ENCODE measurements around the gene BNC2.

Gene BNC2

DNA sequence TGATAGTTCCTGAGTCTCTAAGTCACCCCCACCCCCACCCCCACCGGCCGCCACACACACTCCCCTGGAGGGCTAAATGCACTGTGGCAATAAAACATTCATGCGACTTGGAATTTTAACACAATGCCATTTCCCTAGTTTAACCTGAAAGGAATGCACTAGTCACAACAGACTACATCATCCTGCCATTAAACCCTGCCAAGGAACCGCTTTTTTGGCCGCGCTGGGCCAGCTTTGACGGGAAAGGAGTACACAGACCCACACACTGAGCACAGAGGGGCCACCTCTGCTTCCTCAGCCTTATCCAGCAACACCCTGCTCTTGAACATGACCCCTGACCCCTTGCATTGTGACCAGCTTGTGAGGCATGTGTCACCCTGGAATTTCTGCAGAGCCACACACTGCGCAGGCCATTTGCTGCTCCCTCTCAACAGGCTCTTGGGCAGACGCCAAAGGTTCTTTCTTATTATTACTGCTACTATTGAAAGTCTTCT lies 165.3 kb downstream of the BNC2 start:
- DNase-seq: peak; percentile 46 to 60

DNA sequence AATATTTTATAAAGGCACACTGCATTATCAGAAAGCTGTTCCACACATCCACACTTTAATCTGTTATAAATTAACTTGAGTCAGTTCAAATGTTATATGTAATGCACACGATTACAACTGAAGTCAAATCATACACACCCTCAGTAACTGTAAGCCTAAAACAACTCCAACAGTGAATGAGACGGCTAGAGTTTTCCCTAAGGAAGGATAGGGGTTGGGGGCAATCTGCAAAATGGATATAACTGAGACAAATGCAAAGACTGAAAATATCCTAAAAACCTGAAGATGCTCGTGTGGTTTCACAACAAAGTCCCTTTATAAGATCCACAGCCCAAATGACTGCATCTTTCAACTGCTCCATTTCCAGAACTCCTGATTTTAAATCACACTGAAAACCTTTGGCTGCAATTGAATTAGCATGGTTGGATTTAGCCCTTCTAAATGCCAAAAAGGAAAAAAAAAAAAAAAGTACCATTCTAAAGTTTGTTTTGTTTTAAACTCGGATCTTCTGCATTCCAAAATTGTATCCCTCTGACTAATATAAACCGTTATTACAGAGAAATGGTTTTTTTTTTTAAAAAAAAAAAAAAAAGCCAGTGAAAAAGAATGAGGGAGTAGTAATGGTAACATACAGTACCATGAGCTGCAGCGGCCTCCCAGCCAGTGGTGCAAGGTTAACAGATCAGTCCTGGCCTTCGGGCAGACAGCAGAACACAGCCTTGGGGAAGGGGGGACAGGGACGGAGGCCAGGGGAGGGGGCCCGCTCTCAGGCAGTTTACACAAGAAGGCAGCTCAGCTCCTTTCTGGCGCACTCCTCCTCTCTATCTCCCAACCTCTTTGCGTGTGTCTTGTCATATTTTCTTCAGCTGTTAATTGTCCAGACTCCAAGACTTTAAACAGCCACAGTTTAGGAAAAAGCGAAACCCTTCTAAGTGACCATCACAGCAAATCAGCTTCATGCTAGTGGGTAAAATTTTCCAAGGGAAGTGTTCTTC lies 166.1 kb downstream of the BNC2 start:
- DNase-seq: peak in 1 of 2 experiments; percentile 56

DNA sequence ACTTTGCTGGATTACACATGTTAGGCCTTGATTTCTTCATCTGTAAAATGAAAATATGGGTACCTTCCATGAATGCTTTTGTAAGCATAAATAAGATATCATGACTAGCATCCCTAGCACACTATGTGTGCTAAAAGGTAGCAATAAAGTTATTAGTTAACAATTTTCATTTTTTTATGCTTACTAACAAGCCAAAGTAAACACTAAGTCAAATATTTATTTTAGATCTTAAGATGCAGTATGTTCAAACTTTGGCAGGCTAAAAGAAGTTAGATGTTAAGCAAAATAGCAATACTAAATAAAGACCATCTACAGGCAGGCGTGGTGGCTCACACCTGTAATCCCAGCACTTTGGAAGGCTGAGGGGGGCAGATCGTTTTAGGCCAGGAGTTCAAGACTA lies 169.1 kb downstream of the BNC2 start:
- no peak for DNase-seq

DNA sequence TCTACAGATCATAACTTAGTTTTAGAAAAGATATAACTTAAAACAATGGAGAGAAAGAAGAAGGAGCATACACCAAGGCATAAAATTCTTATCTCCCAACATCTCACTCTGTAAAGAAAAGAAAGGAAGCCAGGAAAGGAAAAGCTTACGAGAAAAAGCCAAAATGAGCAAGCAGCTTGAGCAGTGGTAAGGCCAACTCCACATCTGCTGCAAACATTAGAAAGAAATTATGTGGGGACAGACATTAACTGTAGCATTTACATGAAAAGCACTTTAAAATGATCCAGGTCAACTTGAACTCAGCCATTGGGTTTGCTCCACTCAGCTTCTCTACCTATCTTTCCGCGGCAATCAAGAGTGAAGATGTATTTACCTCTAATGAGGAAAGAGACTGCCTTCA lies 176.9 kb downstream of the BNC2 start:
- DNase-seq: no peak

DNA sequence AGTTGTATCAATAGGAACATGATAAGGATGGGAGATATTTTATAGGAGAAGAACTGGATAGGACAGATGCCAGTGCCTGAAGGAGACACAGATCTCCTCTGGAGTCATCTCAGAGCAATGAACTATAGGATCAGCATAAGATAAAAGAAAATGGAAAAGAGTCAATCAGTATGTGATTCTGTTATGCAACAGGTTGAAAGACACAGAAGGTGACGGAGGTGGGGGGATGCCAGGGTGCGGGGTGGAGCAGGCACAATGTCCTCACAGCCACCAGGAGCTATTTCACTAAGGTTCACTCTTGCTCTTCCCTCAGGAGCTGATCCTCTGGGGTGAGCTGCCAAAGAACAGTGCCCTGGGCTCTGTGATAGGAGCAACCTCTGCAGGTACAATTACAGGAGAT lies 179.8 kb downstream of the BNC2 start:
- DNase-seq: no peak

DNA sequence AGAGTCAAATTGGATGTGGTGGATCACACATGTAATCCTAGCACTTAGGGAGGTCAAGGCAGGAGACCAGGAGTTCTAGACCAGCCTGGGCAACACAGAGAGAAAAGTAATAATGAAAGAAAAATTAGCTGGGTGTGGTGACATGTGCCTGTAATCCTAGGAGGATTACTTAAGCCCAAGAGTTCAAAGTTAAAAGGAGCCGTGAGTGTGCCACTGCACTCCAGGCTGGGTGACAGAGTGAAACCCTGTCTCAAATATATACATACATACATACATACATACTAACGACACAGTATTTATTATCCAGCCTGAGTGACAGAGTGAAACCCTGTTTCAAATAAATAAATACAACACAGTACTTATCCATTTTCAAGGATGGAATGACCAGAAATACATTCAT lies 180.3 kb downstream of the BNC2 start:
- DNase-seq: no peak

DNA sequence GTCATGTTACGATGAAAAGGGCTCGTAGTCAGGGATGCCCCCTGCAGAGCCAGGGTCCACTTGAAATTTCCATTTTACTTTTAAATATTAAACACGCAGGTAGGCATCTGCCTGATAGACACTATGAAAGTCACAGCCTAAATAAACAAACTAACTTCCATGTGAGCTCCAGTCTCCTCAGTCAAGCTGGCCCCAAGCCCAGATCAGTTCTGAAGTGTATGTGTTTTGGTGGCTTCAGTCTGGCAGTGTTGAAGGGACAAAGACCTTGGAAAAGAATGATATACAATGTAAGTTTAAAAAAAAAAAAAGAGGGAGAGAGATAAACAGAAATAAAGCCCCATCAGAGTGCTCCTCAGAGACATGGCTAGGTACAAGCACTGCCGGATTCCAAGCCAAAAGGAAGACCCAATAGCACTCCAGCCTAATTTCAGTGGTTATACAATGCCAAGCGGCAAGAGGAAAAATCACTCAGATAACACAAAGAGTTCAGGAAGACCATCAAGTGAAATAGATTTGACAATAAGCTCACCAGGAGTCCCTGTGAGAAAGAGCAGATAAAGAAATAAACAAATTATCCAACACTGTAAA lies 181.0 kb downstream of the BNC2 start:
- DNase-seq: peak in 1 of 2 experiments; percentile 42

DNA sequence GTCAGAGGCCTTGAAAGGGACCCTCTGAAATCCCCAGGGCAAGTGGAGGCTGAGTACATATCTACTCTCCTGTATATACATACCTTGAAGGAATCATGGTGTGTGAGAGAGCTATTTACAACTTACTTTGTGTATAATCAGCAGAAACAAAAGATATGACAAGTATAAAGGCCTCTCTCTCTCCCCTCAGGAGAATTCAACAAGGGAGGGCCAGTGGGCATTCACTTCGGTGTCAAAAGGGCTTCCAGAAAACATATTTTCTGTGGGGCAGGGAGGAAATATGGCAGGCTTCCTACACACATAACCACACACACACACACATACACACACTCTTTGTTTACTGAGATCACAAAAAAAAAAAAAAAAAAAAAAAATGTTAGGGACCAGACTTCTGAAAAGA lies 181.7 kb downstream of the BNC2 start:
- no peak for DNase-seq

DNA sequence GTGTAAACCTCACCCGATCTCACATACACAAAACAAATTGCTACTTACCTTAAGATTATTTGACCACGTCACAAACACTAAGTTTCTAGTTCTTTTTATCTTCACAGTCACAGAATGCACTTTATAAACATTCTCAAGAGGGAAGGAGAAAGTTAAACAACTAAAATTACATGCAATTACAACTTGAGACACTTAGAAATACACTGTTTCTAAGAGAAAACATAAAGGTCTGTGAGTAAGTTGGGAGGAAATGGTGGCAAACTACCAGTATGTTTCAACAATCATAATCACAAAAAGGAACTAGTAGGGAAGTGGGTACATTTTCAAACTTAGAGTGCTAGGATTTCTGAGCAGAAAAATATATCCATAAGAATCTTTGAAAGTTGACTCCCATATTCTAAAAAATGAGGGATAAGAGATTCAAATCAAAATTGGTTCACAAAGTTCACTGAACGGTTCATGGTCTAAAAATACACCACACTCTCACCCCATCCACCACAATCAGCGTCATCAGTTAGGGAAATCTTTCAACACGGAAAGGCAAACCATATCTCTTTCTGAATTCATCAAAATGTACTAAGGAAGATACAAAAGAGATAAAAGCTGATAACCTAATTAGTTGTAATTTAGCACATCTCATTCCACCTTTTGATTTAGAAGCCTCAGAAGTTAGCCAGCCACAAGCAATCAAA lies 182.6 kb downstream of the BNC2 start:
- no peak for DNase-seq

DNA sequence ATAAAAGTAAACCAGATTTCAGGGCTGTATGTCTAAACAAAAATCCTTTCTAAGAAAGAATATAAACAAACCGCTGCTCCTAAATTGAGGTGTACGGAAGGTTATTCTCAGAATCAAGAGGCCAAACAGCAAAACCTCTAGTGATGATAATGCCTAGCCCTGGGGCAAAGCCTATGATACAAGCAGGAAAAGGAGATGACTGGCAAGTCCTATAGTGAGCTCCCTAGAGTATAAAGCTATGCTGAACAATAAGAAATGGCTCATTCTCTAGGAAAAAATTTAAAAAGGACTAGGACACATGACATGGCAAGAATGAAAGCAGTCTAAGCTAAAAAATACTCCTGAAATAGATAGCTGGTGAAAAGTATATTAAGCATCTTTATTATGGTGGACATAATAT lies 187.1 kb downstream of the BNC2 start:
- no peak for DNase-seq

DNA sequence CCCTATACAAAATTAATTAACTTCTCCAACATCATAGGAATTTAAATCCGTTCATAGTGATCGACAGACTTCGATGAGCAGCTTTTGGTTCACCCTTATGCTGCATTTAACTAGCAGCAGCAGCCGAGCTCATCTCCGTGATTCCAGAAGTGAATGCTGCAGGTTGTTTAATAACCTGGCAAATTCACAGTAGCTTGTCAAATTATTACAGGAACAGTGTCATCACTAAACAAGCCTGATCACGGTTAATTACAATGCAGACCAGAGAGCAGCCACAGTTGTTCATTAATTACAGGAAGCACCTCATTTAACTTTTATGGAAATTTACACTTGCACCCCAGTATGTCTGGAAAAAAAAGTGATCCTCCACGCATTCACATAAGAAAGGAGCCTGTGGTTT lies 188.2 kb downstream of the BNC2 start:
- no peak for DNase-seq

DNA sequence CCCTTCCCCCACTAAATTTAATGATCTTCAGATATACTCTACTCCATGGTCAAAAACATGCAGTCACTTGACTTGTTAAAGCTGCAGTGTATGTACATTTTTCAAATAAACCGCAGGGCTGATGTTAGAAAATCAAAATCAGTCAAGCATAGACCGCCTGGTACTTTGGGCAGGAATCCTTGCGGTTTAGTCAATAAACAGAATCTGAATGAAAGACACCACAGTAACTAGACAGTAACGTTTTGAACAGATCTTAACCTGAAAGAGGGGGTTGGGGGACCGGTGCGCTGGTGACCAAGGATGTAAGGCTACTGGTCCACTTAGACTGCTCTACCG lies 188.8 kb downstream of the BNC2 start:
- DNase-seq: no peak

DNA sequence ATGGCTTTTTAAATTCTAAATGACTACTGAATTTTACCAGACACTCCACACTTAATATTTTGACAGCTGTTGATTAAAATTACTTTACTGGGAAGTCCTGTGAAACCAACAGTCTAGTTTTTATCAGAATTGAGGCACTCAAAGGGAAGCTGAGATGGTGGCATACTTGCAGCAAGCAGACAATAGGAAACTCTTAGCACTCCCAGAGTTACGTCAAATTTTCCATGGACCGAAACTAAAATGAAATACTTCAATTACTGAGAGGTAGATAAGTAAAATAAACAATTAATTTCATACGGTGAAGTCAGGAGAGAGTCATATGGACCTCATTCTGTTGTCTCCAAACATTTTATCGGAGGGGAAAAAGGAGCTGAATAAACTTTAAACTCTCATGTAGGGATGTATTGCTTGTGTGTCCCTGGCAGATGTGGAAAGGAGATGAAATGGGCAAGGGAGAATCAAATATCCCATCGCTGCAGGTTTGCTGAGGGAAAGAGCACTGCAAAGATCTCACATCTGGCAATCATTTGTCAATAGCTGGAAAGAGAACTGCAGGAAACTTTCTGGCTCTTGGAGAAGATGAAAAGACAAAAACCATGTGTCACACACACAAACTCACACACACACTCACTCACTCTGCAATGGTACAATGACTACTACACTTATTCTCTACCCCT lies 189.4 kb downstream of the BNC2 start:
- DNase-seq: no peak

DNA sequence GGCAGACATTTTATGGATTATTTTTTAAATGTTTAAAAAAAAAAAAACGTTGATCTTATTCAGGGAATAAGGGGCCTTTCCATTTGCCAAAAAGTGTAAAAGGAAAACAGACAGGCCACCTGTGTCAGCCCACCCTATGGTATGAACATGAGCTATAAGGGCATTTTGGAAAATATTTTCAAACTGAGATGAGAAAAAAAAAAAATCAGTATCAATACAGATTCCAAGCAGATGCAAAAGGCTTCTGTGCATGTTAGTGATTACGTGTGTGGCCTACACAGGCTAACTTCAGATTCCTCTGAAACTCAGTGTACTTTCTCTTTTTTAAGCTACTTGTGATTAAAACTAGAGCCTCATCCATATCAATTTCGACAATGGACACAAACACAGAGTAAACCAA lies 189.9 kb downstream of the BNC2 start:
- DNase-seq: no peak

DNA sequence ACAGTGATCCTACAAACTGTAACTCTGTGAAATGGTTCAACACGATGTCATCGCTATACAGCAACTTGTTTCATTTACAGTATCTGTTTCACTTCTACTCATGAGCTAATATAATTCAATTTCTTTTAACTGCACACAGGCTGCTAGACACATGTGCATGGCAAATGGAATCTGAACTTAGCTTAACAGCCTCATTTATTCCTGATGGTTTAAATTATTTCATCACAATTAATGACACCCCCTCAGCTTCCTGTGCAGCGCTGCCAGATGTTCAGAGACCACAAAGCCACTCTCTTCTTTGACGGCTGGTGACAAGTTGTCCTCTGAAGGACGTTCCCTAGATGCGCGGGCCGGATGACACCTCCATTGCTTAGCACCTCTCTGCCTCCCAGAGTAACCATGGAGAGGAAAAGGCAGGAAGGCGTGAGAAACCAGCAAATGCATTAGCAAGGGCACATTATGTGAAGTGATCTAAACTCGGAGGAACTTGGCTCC lies 191.1 kb downstream of the BNC2 start:
- DNase-seq: no peak

DNA sequence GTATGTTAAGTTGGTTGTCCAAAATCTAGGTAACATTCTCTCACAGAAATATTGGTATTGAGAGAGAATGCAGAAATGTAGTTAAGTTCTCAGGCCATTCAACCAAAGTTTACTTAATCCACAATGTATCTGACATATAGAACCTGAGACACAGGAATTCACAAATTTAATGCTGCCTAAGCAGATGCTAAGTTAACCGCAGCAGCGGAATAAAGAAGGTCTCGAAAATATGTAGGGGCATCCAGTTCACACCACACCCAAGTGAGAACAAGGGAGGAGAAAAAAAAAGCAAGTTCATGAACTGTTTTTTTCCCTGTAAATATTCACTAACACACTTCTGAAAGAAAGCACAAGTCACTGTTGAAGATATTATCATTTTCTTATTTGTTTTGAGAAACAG lies 194.0 kb downstream of the BNC2 start:
- DNase-seq: no peak

DNA sequence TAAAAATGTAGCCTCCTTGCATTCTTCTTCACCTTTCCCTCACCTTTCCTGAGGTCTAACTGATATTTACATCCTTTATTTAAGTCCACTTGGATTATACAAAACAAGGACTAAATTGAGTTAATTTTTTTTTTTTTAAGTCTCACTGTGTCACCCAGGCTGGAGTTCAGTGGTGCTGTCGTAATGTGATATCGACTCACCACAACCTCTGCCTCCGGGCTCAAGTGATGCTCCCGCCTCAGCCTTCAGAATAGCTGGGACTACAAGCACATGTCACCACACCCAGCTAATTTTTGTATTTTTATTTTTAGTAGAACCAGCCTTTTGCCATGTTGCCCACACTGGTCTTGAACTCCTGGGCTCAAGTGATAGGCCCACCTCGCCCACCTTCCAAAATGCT lies 195.3 kb downstream of the BNC2 start:
- DNase-seq: no peak

DNA sequence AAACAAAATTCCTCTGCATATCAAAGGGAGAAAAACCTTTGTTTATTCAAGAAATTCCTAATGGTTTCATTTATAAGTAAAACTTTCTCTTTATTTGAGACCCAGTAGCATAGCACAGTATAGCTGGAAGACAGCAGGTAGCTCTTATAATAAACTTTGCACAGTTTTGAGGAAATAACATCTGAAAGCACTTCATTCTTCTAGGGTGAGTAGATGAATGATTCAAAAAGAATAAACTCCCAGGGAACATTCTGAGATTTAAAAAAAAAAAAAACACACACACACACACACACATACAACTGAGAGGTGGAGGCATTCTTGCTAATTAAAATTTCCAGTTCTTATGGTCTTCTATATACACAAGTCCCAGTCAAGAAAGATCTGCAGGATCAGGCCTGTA lies 197.3 kb downstream of the BNC2 start:
- no peak for DNase-seq

DNA sequence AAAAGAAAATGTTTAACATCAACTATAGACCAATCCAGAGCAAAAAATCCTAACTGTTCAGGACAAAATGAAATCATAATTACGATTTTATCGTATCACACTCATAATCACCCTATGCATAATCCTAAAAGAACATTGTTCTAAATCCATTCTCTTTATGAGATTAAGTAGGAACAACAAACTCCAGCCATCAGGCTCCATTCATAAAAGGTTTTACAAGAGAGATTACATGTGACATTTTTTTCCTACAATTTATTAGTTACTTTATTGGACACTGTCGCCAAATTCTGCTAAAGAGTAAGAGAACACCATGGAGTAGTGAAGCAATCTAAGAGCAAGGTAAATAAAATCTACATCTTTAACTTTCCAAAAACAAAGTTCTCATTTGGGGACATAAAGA lies 198.0 kb downstream of the BNC2 start:
- DNase-seq: no peak

DNA sequence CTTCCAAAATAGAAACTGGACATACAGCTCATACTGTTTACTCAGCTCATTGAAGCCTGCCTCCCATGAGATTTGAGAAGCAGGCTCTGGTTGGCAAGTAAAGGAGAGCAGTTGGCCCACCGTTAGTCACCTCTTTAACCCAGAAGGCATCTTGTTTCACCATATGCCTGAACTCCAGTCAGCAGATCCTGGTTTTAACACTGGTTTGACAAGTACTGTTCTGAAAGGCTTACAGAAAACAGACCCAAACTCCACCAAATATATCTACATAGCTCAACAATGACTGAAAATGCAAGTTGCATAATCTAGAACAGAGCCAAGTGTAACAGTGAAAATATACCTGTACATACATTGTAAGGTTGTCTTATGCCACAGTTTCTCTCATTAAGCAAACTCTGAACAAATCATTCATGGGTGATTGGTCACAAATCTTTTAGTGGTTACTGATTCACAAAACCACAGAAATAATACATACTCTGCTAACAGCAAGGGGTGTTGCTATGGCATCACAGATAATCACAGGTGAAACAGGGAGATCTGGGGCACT lies 198.8 kb downstream of the BNC2 start:
- peak; percentile 80 to 88 for DNase-seq

DNA sequence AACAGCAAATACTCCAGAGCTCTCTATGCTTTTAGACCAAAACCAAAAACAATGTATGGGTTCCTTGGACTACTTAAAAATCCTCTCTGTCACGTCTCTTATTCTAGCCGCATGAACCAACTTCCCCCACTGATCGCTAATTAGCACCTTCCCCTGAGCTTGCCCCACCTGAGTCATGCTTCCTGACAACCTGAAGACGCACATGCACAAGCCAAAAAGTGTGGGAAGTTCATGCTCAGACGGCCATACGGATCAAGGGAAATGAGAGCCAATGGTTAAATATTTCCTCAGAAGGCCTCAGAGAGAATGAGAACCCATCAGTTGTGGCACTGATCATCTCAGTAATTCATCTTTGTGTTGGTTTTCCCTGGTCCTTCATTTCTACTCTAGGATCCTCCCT lies 199.7 kb downstream of the BNC2 start:
- no peak for DNase-seq

DNA sequence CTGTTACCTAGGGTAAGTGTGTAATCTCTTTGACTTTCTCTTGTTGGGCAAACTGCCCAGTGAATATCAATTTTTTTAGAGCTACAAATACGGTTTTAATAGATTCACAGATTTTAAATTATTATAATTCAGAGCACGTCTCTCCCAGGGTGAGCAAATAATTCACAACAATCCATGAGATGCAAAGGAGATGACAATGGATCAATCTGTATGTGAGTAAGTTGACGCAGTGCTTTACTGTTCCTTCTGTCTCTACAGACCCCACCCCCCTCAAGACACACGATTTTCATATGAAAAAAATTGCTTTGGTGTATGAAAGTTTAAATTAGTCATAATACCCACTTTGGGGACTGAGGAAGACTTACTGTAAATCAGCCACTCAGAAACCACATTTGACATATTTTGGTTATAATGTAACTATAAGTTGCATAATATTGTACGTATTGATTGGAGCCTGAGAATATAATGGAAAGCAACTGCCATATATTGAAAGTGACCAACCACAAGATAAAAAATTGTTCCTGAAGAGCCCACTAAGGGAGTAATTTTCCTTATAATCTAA lies 201.7 kb downstream of the BNC2 start:
- DNase-seq: no peak

Measured in NCI-H526 (cell line).